HG02763 (cell line): ENCODE results near the gene NRXN2.
"Not testable (repeated sequence)": the region's sequence is repeated elsewhere in the genome, so short reads cannot be mapped to it uniquely, and the experiment has no call there.

Experiments used
- ATAC-seq: cut with Tn5 transposase; IDR thresholded peaks from one replicate; pipeline ENCODE4 v1.9.1; 2021; ENCODE audit warnings: mild to moderate bottlenecking, moderate library complexity; ENCODE audit not compliant: unreplicated experiment

The NRXN2 gene

GRCh38 chr11:64677441-64678023, 45.5 kb downstream of the NRXN2 start:
- no peak for ATAC-seq

- no peak for ATAC-seq
Observed at GRCh38 chr11:64676261-64676615, 46.8 kb downstream of the NRXN2 start.

GRCh38 chr11:64675450-64676260, 47.3 kb downstream of the NRXN2 start:
- no peak for ATAC-seq

GRCh38 chr11:64674774-64675173, 48.2 kb downstream of the NRXN2 start:
- peak; percentile 52 for ATAC-seq

- ATAC-seq = no peak
Observed at GRCh38 chr11:64673279-64673678, 49.7 kb downstream of the NRXN2 start.

GRCh38 chr11:64672875-64673274, 50.1 kb downstream of the NRXN2 start:
- no peak for ATAC-seq

- no peak for ATAC-seq
Observed at GRCh38 chr11:64670975-64671374, 52.0 kb downstream of the NRXN2 start.

- ATAC-seq = no peak
Observed at GRCh38 chr11:64667154-64667745, 55.7 kb downstream of the NRXN2 start.

- ATAC-seq = no peak
Observed at GRCh38 chr11:64665411-64665821, 57.6 kb downstream of the NRXN2 start.

GRCh38 chr11:64664236-64664870, 58.6 kb downstream of the NRXN2 start:
- ATAC-seq = not testable (repeated sequence)

- no peak for ATAC-seq
Observed at GRCh38 chr11:64663656-64664055, 59.3 kb downstream of the NRXN2 start.

- no peak for ATAC-seq
Observed at GRCh38 chr11:64661614-64662013, 61.4 kb downstream of the NRXN2 start.

GRCh38 chr11:64661146-64661545, 61.9 kb downstream of the NRXN2 start:
- ATAC-seq = no peak

- no peak for ATAC-seq
Observed at GRCh38 chr11:64660706-64661105, 62.3 kb downstream of the NRXN2 start.

GRCh38 chr11:64660205-64660604, 62.8 kb downstream of the NRXN2 start:
- ATAC-seq = no peak

GRCh38 chr11:64659417-64660144, 63.4 kb downstream of the NRXN2 start:
- ATAC-seq = no peak

GRCh38 chr11:64658265-64658664, 64.7 kb downstream of the NRXN2 start:
- ATAC-seq = no peak

- ATAC-seq = no peak
Observed at GRCh38 chr11:64656862-64657261, 66.1 kb downstream of the NRXN2 start.

- ATAC-seq = no peak
Observed at GRCh38 chr11:64655941-64656601, 66.9 kb downstream of the NRXN2 start.

GRCh38 chr11:64654958-64655541, 67.9 kb downstream of the NRXN2 start:
- no peak for ATAC-seq
